Stimulated activated CD4-positive, alpha-beta T cell treated with anti-CD3 and anti-CD28 coated beads, Interleukin-12 subunit alpha, Interleukin-12 subunit beta, amount 100 ng/mL, for 4 hours (primary cell): ENCODE measurements around the gene RMC1.
A peak's percentile ranks its signal among the peaks of the same experiment; 100 is the strongest.
"Not testable (repeated sequence)": the region's sequence is repeated elsewhere in the genome, so short reads cannot be mapped to it uniquely, and the experiment has no call there.

Experiments used
- DNase-seq: peaks from one replicate; pipeline ENCODE4 v3.0.0-alpha.2; 2020

Gene RMC1

GRCh38 chr18:23503038-23503962 is at the start of gene RMC1:
Gene RMC1, plus strand, starts transcription at chr18:23503511. Its CDS starts 108 bp downstream, at chr18:23503619.
- peak; percentile 99 for DNase-seq

GRCh38 chr18:23453680-23454058 is 49.6 kb upstream of the RMC1 start:
- no peak for DNase-seq

GRCh38 chr18:23456835-23457234 is 46.5 kb upstream of the RMC1 start:
- DNase-seq: no peak

DNA sequence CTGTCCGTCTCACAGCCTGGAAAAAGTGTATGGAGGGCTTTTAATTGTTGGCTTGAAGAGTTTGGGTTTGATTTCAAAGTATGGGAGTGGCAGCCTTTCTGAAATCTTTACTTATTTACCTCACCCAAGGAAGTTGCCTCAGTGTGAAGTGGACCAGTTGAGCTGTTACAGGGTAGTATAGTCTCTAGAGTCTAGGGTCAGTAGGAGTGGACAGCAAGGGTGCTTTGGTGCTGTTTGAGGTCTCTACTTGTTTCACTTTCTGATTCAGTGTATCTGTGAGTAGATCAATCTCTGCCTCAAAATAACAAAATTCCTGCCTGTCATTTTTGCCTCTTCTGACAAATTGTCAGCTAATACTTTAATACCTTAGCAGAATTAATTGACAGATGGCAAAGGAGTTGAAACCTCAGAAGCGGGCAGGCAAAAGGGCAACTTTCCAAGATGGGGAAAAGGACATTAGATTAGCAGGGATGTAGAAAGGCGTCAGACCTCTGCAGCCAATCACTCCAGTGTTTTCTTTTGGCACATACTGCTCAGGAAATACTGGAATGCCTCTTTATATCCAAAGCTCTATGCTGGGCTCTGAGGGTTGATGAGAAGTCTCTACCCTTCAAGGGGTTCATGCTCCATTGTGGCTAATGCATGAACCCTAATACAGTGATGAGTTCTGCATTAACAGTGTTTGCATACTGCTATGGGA is 44.3 kb upstream of the RMC1 start:
- no peak for DNase-seq

DNA sequence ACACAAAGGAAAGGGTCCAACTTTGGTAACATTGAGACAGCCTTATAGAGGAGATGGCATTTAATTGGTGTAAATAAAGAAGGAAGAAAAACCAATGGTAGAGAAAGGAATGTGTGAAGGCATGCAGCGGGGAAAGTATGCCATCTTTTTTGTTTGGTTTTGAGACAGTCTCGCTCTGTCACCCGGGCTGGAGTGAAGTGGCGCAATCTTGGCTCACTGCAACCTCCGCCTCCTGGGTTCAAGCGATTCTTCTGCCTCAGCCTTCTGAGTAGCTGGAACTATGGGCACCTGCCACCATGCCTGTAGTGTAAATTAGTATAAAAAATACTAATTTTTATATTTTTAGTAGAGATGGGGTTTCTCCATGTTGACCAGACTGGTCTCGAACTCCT is 43.8 kb upstream of the RMC1 start:
- DNase-seq: no peak

GRCh38 chr18:23460285-23461273 is 42.7 kb upstream of the RMC1 start:
- DNase-seq: no peak

DNA sequence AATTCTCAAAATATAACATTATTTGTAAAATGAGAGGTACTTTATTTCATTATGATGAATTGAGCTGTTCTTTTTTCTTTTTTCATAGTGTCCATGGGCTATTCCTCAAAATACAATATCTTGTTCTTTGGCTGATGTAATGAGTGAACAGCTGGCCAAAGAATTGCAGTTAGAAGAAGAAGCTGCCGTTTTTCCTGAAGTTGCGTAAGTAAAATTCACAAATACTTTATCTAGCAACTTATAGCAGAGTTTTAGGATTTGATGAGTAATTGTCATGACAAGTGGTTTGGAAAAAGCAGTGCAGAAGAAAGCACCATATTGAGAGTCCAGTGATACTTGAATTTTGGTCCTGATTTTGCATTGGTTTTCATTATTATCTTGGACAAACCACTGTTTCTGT is 40.4 kb upstream of the RMC1 start:
- no peak for DNase-seq

- no peak for DNase-seq
Observed at GRCh38 chr18:23468753-23469459, 34.4 kb upstream of the RMC1 start.

DNA sequence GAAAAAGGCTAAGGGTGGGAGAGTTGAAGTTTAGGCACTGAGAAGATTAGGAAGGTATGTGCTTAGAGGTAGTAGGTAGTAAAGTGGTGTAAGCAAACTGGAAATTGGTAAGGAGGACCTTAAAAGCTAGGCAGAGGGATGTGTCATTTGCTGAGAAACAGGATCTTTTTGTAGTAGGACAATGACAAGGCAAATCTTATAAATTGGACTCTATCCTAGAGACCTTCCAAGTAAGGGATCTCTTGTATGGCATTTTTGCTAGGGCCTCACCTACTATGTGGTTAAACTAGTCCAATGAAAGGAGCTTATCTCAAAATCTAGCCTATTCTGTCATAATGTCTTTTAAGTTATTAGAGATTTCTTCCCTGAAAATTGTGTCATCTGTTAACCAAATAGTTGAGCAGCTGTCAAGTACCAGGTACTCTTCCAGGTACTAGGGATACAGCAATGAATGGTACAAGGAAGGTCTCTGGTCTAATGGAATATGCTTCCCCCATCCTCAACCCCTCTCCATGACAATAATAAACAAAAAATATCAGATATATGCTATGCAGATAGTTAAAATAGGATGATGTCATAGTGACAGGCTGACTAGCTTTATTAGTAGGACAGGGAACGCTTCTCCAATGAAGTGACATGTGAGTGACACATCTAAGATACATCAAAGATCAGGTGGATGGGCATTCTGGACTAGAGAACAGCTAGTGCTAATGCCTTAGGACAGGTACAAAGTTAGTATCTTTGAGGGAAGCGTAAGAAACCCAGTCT is 32.5 kb upstream of the RMC1 start:
- no peak for DNase-seq

GRCh38 chr18:23471486-23471885 is 31.8 kb upstream of the RMC1 start:
- DNase-seq: no peak

DNA sequence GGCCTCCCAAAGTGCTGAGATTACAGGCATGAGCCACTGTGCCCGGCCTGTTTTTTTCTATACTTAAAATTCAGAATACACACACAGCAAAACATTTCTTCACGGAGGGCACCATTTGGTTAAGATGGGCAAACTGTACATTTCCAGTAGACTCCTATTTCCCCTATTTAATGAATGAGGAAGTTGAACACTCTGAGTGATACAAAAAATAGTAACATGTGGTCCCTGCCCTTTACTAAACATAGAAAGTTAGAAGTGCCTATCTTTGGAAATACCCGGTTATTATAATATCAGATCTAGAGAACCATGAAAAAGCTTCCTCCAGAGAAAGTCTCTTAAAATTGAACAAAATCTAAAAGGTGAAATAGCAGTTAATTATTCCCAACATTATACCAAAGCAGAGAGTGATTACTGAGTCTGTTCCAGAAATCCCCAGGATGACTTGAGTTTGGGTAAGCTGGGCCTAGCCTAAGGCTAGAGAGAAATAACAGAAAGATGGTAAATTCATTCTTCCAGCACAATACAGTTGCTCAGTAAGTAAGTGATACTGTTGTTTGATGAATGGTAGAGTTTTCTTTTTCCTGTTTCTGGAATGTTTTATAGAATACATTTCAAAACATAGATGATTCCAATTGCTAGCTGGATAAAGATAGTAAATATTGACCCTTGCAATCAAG is 23.3 kb upstream of the RMC1 start:
- DNase-seq: no peak

GRCh38 chr18:23484561-23485182 is 18.6 kb upstream of the RMC1 start:
- DNase-seq: no peak

GRCh38 chr18:23485386-23485785 is 17.9 kb upstream of the RMC1 start:
- DNase-seq: no peak

DNA sequence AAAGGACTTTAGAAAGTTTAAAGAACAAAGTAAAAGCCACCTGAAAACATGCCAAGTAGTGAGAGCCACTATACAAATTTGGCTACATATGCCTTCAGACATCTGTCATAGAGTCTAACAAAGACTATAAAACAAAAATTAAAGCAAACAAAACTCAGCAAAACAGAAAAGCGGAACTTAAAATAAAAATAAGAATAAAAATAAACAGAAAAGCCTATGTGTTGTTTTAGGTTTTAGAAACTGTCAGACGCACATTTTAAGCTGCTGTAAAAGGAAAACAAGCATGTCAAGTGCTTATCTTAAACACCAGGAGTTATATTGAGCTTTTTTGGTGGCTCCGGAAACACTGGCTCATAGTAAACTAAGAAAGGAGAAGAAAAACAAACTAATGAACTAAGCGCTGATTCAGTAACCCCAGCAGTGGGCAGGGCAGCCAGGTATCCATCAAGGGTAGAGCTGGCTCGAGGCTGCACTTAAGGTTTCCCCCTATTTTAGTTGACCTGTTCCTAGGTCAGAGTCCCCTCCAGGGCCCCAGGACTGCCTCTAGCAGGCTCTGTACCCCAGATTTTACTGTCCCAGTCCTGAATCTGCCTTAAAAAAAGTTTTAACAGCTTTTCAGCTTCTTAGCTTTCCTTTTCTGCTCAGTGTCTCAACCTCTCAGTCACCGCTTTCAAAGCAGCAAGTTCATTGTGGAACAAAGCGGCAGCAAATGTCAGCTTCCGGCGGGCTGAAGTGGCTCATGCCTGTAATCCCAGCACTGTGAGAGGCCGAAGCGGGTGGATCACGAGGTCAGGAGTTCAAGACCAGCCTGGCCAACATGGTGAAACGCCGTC is 15.4 kb upstream of the RMC1 start:
- DNase-seq: no peak

GRCh38 chr18:23489586-23489985 is 13.7 kb upstream of the RMC1 start:
- not testable (repeated sequence) for DNase-seq

- no peak for DNase-seq
Observed at GRCh38 chr18:23493654-23494053, 9.7 kb upstream of the RMC1 start.

GRCh38 chr18:23494992-23495391 is 8.3 kb upstream of the RMC1 start:
- no peak for DNase-seq

DNA sequence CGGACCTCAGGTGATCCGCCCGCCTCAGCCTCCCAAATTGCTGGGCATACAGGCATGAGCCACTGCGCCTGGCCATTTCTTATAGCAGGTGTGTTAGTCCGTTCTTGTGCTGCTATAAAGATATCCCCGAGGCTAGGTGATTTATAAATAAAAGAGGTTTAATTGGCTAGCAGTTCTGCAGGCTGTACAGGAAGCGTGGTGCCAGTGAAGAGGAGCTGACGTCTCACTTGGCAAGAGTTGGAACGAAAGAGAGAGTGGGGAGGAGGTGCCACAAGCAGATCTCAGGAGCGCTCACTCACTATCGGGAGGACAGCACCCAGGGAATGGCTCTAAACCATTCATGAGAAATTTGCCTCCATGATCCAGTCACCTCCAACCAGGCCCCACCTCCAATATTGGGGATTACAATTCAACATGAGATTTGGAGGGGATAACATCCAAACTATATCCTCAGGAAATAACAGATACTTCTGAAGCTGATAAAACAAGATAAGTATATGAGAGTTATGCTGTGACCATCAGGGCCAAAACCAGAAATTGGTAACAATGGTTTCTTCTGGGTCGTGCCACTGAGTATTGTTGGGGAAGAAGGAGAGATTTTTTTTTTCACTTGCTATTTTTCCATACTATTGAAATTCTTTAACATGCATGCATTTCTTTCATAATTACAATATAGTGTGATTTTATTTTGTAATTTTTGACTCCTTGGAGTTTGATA is 7.4 kb upstream of the RMC1 start:
- DNase-seq: no peak

DNA sequence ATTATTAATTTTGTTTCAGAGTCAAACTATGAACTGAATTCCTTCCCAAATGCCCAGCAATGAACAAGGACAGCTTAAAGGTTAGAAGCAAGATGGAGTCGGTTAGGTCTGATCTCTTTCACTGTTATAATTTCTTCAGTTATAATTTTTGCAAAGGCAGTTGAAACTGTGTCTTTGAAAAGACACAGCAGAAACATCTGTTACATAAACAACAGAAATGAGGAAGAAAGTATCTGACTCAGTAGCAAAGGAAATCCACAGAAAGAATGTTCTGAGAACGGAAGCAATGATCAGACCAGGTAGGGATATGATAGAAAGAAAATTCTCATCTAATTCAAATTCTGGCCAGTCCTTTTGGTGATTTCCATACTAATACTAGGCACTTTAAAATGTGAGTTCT is 5.2 kb upstream of the RMC1 start:
- DNase-seq: no peak
